ENCODE measurements around the gene STAM. TPM values are rescaled to one million over a fixed set of nuclear protein-coding genes. Genes with fewer than 3 reads are reported as not detected.

The STAM gene
- polyA plus RNA-seq, 1 experiment: 22.0 TPM

GRCh38 chr10:17693009-17693408 lies 49.1 kb downstream of the STAM start:
- ChIA-PET CTCF (interaction anchor here (0.6 to 1.2 kb wide), 2 partner anchors 9 to 17 kb away, joined by 3 to 4 read pairs; no protein-coding TSS in a partner anchor), POLR2A (interaction anchor here (0.5 kb wide), 1 partner anchor 53 kb away, joined by 3 read pairs; no protein-coding TSS in a partner anchor)
- TF ChIP-seq CTCF (IDR thresholded peaks at IDR 0.05; ENCODE audit: insufficient read depth, low read depth, low read length): no peak
- Histone ChIP-seq H3K27me3 (ENCODE audit: control insufficient read depth, insufficient read depth, low read length) (no peaks in the 10 kb centered on the region), H3K36me3 (ENCODE audit: control insufficient read depth, insufficient read depth, low read length) (peaks cover 4% of the 10 kb centered on the region), H3K4me3 (ENCODE audit: low read depth, low read length) (no peak overlapping the region)
- no peak for DNase-seq (ENCODE audit: low read depth)

- ChIA-PET POLR2A (no interaction called here), CTCF (interaction anchor here (0.6 to 1.3 kb wide), 2 partner anchors 11 to 13 kb away, joined by 3 to 4 read pairs; no protein-coding TSS in a partner anchor)
- no peak for TF ChIP-seq CTCF (IDR thresholded peaks at IDR 0.05; ENCODE audit: insufficient read depth, low read depth, low read length)
- Histone ChIP-seq H3K4me3 (ENCODE audit: low read depth, low read length) (no peak overlapping the region), H3K36me3 (ENCODE audit: control insufficient read depth, insufficient read depth, low read length) (peaks cover 3% of the 10 kb centered on the region; the same call in 1 of the 2 replicates), H3K27me3 (ENCODE audit: control insufficient read depth, insufficient read depth, low read length) (no peaks in the 10 kb centered on the region)
- no peak for DNase-seq (ENCODE audit: low read depth)
These were observed 54.7 kb downstream of the STAM start for GRCh38 chr10:17698696-17699095.

GRCh38 chr10:17701301-17701700 lies 57.4 kb downstream of the STAM start:
- H3K4me3 ChIP-seq (ENCODE audit: low read depth, low read length): no peak overlapping the region
- POLR2A ChIA-PET: no interaction called here
- H3K36me3 ChIP-seq (ENCODE audit: control insufficient read depth, insufficient read depth, low read length): peaks cover 6% of the 10 kb centered on the region
- no peak for TF ChIP-seq CTCF (IDR thresholded peaks at IDR 0.05; ENCODE audit: insufficient read depth, low read depth, low read length)
- DNase-seq (ENCODE audit: low read depth): no peak
- CTCF ChIA-PET: no interaction called here
- no peaks in the 10 kb centered on the region for H3K27me3 ChIP-seq (ENCODE audit: control insufficient read depth, insufficient read depth, low read length)

- Histone ChIP-seq H3K36me3 (ENCODE audit: control insufficient read depth, insufficient read depth, low read length) (peaks cover 5% of the 10 kb centered on the region), H3K4me3 (ENCODE audit: low read depth, low read length) (no peak overlapping the region), H3K27me3 (ENCODE audit: control insufficient read depth, insufficient read depth, low read length) (no peaks in the 10 kb centered on the region)
- no peak for TF ChIP-seq CTCF (IDR thresholded peaks at IDR 0.05; ENCODE audit: insufficient read depth, low read depth, low read length)
- DNase-seq (ENCODE audit: low read depth): no peak
- ChIA-PET POLR2A (no interaction called here), CTCF (no interaction called here)
These were observed 59.8 kb downstream of the STAM start for GRCh38 chr10:17703706-17704105.

- no peak for DNase-seq (ENCODE audit: low read depth)
- peaks cover 13% of the 10 kb centered on the region for H3K36me3 ChIP-seq (ENCODE audit: control insufficient read depth, insufficient read depth, low read length)
- no peak for TF ChIP-seq CTCF (IDR thresholded peaks at IDR 0.05; ENCODE audit: insufficient read depth, low read depth, low read length)
- H3K27me3 ChIP-seq (ENCODE audit: control insufficient read depth, insufficient read depth, low read length): no peaks in the 10 kb centered on the region
- CTCF ChIA-PET: interaction anchor here (1.0 kb wide), 1 partner anchor 28 kb away, joined by 3 read pairs; no protein-coding TSS in a partner anchor
- POLR2A ChIA-PET: no interaction called here
- no peak overlapping the region for H3K4me3 ChIP-seq (ENCODE audit: low read depth, low read length)
These were observed 64.9 kb downstream of the STAM start for GRCh38 chr10:17708821-17709220.

Data from BJ (cell line).